WTC11 (cell line): ENCODE results near the gene KCNJ11. TPM values are rescaled to one million over a fixed set of nuclear protein-coding genes. Genes with fewer than 3 reads are reported as not detected.
A peak's percentile ranks its signal among the peaks of the same experiment; 100 is the strongest.

Source experiments
- AFF4 ChIP-seq: sonication (generic); formaldehyde crosslinking; IDR thresholded peaks from 2 replicates; pipeline ENCODE4 v1.8.1; 2023; ENCODE audit warnings: mild to moderate bottlenecking, missing genetic modification reagents, borderline replicate concordance
- ATF3 ChIP-seq: sonication (generic); formaldehyde crosslinking; conservative IDR thresholded peaks from 2 replicates; pipeline ENCODE4 v1.8.1; 2022; ENCODE audit warnings: mild to moderate bottlenecking, missing genetic modification reagents
- ATF6 ChIP-seq: sonication (generic); formaldehyde crosslinking; IDR thresholded peaks from 2 replicates; pipeline ENCODE4 v1.8.1; 2023; ENCODE audit warnings: mild to moderate bottlenecking, missing genetic modification reagents
- E2F5 ChIP-seq: sonication (generic); formaldehyde crosslinking; IDR thresholded peaks from 2 replicates; pipeline ENCODE4 v1.8.1; 2022; ENCODE audit warnings: mild to moderate bottlenecking, moderate library complexity, missing genetic modification reagents
- ETV6 ChIP-seq: sonication (generic); formaldehyde crosslinking; IDR thresholded peaks from 2 replicates; pipeline ENCODE4 v1.8.1; 2022; ENCODE audit warnings: mild to moderate bottlenecking, missing genetic modification reagents
- FOXP4 ChIP-seq: sonication (generic); formaldehyde crosslinking; IDR thresholded peaks from 2 replicates; pipeline ENCODE4 v1.8.0; 2022; ENCODE audit warnings: mild to moderate bottlenecking, missing genetic modification reagents
- GABPB1 ChIP-seq: sonication (generic); formaldehyde crosslinking; IDR thresholded peaks from 2 replicates; pipeline ENCODE4 v1.8.1; 2023; ENCODE audit warnings: mild to moderate bottlenecking, missing genetic modification reagents
- HMGA2 ChIP-seq: fragments of 250-450 bp; sonication (Bioruptor Pico); IDR thresholded peaks from 2 replicates; pipeline ENCODE4 v1.4.0; 2021; ENCODE audit warnings: mild to moderate bottlenecking, moderate library complexity
- HMGXB4 ChIP-seq: sonication (generic); formaldehyde crosslinking; IDR thresholded peaks from 2 replicates; pipeline ENCODE4 v1.8.1; 2023; ENCODE audit warnings: mild to moderate bottlenecking, moderate library complexity, missing genetic modification reagents
- JAZF1 ChIP-seq: fragments of 250-450 bp; sonication (Bioruptor Pico); IDR thresholded peaks from 2 replicates; pipeline ENCODE4 v1.9.0; 2021; ENCODE audit warnings: moderate library complexity, mild to moderate bottlenecking, inconsistent platforms
- JUN ChIP-seq: sonication (generic); formaldehyde crosslinking; IDR thresholded peaks from 2 replicates; pipeline ENCODE4 v1.8.0; 2023; ENCODE audit warnings: mild to moderate bottlenecking, missing genetic modification reagents
- MLX ChIP-seq: sonication (generic); formaldehyde crosslinking; IDR thresholded peaks from 2 replicates; pipeline ENCODE4 v1.8.1; 2023; ENCODE audit warnings: mild to moderate bottlenecking, missing genetic modification reagents, moderate library complexity
- NR3C1 ChIP-seq: sonication (generic); formaldehyde crosslinking; conservative IDR thresholded peaks from 2 replicates; pipeline ENCODE4 v1.8.1; 2023; ENCODE audit warnings: low read depth, mild to moderate bottlenecking, missing genetic modification reagents
- PRRX2 ChIP-seq: fragments of 250-450 bp; sonication (Bioruptor Pico); IDR thresholded peaks from 2 replicates; pipeline ENCODE4 v1.8.0; 2021; ENCODE audit warnings: mild to moderate bottlenecking
- RORB ChIP-seq: fragments of 250-450 bp; sonication (Bioruptor Pico); IDR thresholded peaks from 2 replicates; pipeline ENCODE4 v1.9.0; 2021; ENCODE audit warnings: mild to moderate bottlenecking
- SMAD4 ChIP-seq: sonication (generic); formaldehyde crosslinking; IDR thresholded peaks from 2 replicates; pipeline ENCODE4 v1.8.0; 2022; ENCODE audit warnings: mild to moderate bottlenecking, missing genetic modification reagents
- SP1 ChIP-seq: sonication (generic); formaldehyde crosslinking; conservative IDR thresholded peaks from 2 replicates; pipeline ENCODE4 v1.8.1; 2022; ENCODE audit warnings: missing genetic modification reagents
- TCF7 ChIP-seq: sonication (generic); formaldehyde crosslinking; IDR thresholded peaks from 2 replicates; pipeline ENCODE4 v1.8.0; 2022; ENCODE audit warnings: mild to moderate bottlenecking, low read depth, missing genetic modification reagents, moderate library complexity
- ZBTB21 ChIP-seq: sonication (generic); formaldehyde crosslinking; IDR thresholded peaks from 2 replicates; pipeline ENCODE4 v1.8.1; 2023; ENCODE audit warnings: mild to moderate bottlenecking, missing genetic modification reagents, borderline replicate concordance
- ZNF396 ChIP-seq: fragments of 250-450 bp; sonication (Bioruptor Pico); IDR thresholded peaks from 2 replicates; pipeline ENCODE4 v1.8.0; 2021; ENCODE audit warnings: mild to moderate bottlenecking, moderate library complexity, borderline replicate concordance
- ZNF532 ChIP-seq: fragments of 250-450 bp; sonication (Bioruptor Pico); IDR thresholded peaks from 2 replicates; pipeline ENCODE4 v1.9.0; 2021; ENCODE audit warnings: mild to moderate bottlenecking, borderline replicate concordance
- ZNF671 ChIP-seq: fragments of 250-450 bp; sonication (Bioruptor Pico); IDR thresholded peaks from 2 replicates; pipeline ENCODE4 v1.8.0; 2021; ENCODE audit warnings: mild to moderate bottlenecking
- total RNA-seq: library from RNA; stranded (reverse); gene quantifications from 3 replicates; pipeline ENCODE4 v1.2.3, GENCODE V29; 2021

The KCNJ11 gene
- total RNA-seq, 1 experiment from 2014 or later = 8.2 TPM

- TF ChIP-seq AFF4 (no peak), ZNF532 (CRISPR knock-in tag) (no peak), ZNF396 (CRISPR knock-in tag) (no peak), SP1 (peak; percentile 66), GABPB1 (CRISPR knock-in tag) (no peak; the same call in 1 of the 2 replicates), SMAD4 (no peak), ATF6 (CRISPR knock-in tag) (no peak), JAZF1 (no peak), FOXP4 (CRISPR knock-in tag) (no peak), HMGA2 (no peak), JUN (CRISPR knock-in tag) (no peak), ETV6 (CRISPR knock-in tag) (no peak), HMGXB4 (CRISPR knock-in tag) (peak; percentile 78), NR3C1 (CRISPR knock-in tag) (no peak), ZBTB21 (CRISPR knock-in tag) (no peak), MLX (CRISPR knock-in tag) (no peak), ATF3 (CRISPR knock-in tag) (no peak), TCF7 (CRISPR knock-in tag) (no peak), E2F5 (CRISPR knock-in tag) (no peak), RORB (CRISPR knock-in tag) (no peak), ZNF671 (no peak), PRRX2 (no peak)
Observed at GRCh38 chr11:17389211-17389956, 925 bp upstream of the KCNJ11 start (continued).
